UCSD-AML1 (cell line): ENCODE data around the gene CRHR1.
"Not testable (repeated sequence)": the region's sequence is repeated elsewhere in the genome, so short reads cannot be mapped to it uniquely, and the experiment has no call there.

Experiments
- DNase-seq: peaks from one replicate; lab custom pipeline; 2025; ENCODE audit not compliant: unreplicated experiment; lab: John Stamatoyannopoulos, UW

Gene CRHR1

GRCh38 chr17:45861165-45861564 is 77.0 kb downstream of the CRHR1 start:
- no peak for DNase-seq

GRCh38 chr17:45862127-45862526 is 78.0 kb downstream of the CRHR1 start:
- DNase-seq = not testable (repeated sequence)

- DNase-seq = no peak
Measured at GRCh38 chr17:45863857-45864654, 79.9 kb downstream of the CRHR1 start.

GRCh38 chr17:45867171-45867570 is 83.1 kb downstream of the CRHR1 start:
- no peak for DNase-seq

GRCh38 chr17:45867702-45868101 is 83.6 kb downstream of the CRHR1 start:
- no peak for DNase-seq

- no peak for DNase-seq
Measured at GRCh38 chr17:45868276-45868675, 84.2 kb downstream of the CRHR1 start.

- DNase-seq = no peak
Measured at GRCh38 chr17:45869676-45870341, 85.7 kb downstream of the CRHR1 start.

- DNase-seq = no peak
Measured at GRCh38 chr17:45870342-45870974, 86.3 kb downstream of the CRHR1 start.

- DNase-seq = no peak
Measured at GRCh38 chr17:45871718-45872117, 87.6 kb downstream of the CRHR1 start.

GRCh38 chr17:45873728-45874127 is 89.6 kb downstream of the CRHR1 start:
- no peak for DNase-seq

- no peak for DNase-seq
Measured at GRCh38 chr17:45874151-45874550, 90.0 kb downstream of the CRHR1 start.

- no peak for DNase-seq
Measured at GRCh38 chr17:45876539-45876938, 92.4 kb downstream of the CRHR1 start.

GRCh38 chr17:45877467-45877866 is 93.3 kb downstream of the CRHR1 start:
- no peak for DNase-seq

- no peak for DNase-seq
Measured at GRCh38 chr17:45883063-45883462, 98.9 kb downstream of the CRHR1 start.
